CD4-positive, alpha-beta T cell treated with Interleukin-12 subunit alpha and Interleukin-12 subunit beta, for 1 hour (primary cell): ENCODE results near the gene ARAF.
"Not testable (repeated sequence)": the region's sequence is repeated elsewhere in the genome, so short reads cannot be mapped to it uniquely, and the experiment has no call there.

Source experiments
- DNase-seq: peaks from one replicate; pipeline ENCODE4 v3.0.0-alpha.2; 2020

Gene ARAF

DNA sequence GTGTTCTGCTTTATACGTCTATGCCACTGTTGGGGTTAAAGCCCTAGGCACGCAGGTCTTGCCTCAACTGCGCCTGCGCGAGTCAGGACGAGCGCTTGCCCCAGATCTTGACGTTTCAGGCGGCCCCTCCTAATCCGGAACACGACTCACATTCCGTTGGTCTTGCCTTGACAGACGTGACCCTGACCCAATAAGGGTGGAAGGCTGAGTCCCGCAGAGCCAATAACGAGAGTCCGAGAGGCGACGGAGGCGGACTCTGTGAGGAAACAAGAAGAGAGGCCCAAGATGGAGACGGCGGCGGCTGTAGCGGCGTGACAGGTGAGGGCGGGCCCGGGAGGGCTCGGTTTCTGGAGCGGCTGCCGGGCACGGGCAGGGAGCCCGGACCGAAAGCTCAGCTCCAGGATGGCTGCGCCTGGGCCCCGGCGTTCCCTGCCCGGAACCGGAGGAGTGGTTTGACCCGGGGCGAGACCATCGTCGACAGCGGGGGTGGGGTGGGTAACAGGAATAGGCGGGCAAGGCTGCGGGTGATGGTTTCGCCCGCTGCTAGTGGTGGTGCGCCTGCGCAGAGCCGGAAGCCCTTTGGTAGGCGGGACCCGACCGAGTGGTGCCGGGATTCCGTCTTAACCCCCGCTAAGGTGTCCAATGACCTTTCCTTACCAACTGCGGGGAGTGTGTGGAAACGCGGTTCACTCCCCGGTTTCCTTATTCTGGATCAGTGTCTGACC lies at the start of gene ARAF:
Gene ARAF (plus strand): TSS at position 272 of the 725 bp plus-strand sequence. CDS start 1,763 bp downstream, outside the sequence.
- peak; percentile 97 for DNase-seq

- not testable (repeated sequence) for DNase-seq
Observed at GRCh38 chrX:47512383-47512782, 48.6 kb upstream of the ARAF start.

- peak; percentile 3 for DNase-seq
Observed at GRCh38 chrX:47513034-47513965, 47.7 kb upstream of the ARAF start.

- no peak for DNase-seq
Observed at GRCh38 chrX:47514533-47515235, 46.3 kb upstream of the ARAF start.

GRCh38 chrX:47515941-47516665 lies 44.9 kb upstream of the ARAF start:
- no peak for DNase-seq

- DNase-seq = no peak
Observed at GRCh38 chrX:47518144-47518543, 42.9 kb upstream of the ARAF start.

GRCh38 chrX:47523297-47523696 lies 37.7 kb upstream of the ARAF start:
- peak; percentile 84 for DNase-seq

DNA sequence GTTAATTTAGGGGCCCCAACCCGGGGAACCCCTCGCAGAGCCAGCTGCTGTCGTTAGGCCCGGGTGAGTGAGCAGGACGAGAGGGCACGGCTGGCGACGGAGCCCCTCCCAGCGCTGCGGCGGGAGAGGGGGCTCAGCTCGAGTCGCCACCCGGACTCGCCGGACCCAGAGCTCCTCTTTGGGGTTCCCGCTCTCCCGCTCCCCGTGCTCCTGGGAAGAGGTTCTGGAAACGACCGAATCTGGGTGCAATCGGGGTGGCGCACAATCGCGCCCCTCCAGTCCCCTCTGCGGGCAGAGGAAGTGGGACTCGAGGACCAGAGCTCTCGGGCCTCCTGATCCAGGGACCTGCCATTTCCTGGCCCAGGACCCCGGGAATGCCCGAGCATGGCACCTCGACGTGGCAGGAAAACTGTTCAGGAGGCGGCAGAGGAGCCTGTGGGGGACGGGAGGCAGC lies 37.3 kb upstream of the ARAF start:
- DNase-seq = no peak

DNA sequence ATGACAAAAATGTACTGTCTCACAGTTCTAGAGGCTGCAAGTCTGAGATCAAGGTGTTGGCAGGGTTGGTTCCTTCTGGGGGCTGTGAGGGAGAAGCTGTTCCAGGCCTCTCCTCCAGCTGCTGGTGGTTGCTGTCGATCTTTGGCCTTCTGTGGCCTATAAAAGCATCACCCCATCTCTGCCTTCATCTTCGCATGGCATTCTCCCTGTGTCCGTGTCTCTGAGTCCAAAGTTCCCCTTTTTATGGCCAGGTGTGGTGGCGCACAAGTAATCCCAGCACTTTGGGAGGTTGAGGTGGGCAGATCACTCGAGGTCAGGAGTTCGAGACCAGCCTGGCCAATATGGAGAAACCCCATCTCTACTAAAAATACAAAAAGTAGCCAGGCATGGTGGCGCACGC lies 31.5 kb upstream of the ARAF start:
- no peak for DNase-seq

GRCh38 chrX:47530049-47530448 lies 31.0 kb upstream of the ARAF start:
- DNase-seq = no peak

- DNase-seq = no peak
Observed at GRCh38 chrX:47539860-47540259, 21.1 kb upstream of the ARAF start.

- DNase-seq = no peak
Observed at GRCh38 chrX:47540754-47541538, 20.1 kb upstream of the ARAF start.

DNA sequence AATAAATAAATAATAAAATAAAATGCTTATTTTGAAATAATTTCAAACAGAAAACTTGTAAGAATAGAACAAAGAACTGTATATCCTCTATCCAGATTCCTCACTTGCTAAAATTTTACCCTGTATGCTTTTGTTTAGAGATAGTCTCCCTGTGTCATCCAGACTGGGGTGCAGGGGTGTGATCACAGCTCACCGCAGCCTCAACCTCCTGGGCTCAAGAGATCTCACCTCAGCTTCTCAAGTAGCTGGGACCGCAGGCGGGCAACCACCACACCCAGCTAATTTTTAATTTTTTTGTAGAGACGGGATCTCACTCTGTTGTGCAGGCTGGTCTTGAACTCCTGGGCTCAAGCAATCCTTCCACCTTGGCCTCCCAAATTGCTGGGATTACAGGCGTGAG lies 17.5 kb upstream of the ARAF start:
- no peak for DNase-seq

- DNase-seq = peak; percentile 88
Observed at GRCh38 chrX:47556045-47556623, 4.9 kb upstream of the ARAF start.

GRCh38 chrX:47558436-47558835 lies 2.6 kb upstream of the ARAF start:
- DNase-seq = no peak

GRCh38 chrX:47560179-47560933 lies 649 bp upstream of the ARAF start:
- DNase-seq = no peak

DNA sequence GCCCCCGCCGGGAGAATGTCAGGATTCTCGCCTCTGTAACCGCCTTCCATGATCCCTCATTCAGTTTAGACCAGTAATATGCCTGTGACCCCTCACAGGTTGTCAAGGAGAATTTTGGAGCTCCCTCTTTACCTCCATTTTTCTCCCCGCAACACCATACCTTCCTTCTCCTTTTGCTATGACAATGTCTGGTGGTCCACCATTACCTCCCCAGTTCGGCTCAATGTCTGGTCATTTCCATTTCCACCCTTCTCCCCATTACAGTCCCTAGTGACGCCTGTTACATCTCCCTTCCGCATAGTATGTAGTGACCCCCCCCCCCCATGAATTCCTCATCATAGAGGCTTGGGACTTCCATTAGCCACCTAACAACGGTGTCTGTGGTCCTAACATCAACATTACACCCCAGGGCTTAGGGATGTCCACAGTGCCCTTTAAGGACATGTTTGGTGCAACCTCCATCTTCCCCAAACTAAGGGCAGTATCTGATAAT lies 700 bp downstream of the ARAF start:
- DNase-seq = no peak

- peak; percentile 38 for DNase-seq
Observed at GRCh38 chrX:47562615-47563243, 1.7 kb downstream of the ARAF start.

DNA sequence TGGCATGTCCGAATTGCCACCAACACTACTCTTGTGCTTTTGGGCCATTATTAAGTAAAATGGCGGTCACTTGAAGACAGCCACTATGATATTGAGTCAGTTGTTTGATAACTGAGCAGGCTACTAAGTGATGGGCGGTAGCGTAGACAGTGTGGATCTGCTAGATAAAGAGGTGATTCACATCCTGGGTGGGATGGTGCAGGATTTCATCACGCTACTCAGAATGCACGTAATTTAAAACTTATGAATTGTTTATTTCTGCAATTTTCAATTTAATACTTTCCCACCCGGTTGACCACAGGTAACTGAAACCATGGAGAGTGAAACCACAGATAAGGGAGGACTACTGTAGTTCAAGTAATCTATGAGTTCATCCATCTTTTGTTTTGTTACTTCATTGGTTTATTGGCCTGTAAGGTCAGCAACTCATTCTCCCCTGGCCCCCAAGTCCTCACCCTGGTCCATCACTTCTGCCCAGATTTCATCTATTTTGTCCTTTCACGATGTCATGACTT lies 2.9 kb downstream of the ARAF start:
- no peak for DNase-seq
